H1 (cell line): ENCODE data around the gene POFUT2. TPM values are rescaled to one million over a fixed set of nuclear protein-coding genes. Genes with fewer than 3 reads are reported as not detected.

Source experiments
- CBX8 ChIP-seq: fragments of 300-800, 300-1000 bp; sonication (generic); IDR thresholded peaks from 2 replicates; pipeline ENCODE4 v1.7.1; 2016; ENCODE audit warnings: low read depth, low read length, borderline replicate concordance
- FOSL1 ChIP-seq: IDR thresholded peaks from 2 replicates; pipeline ENCODE4 v1.6.1; 2011; ENCODE audit warnings: mild to moderate bottlenecking, low read depth, low read length, moderate library complexity; ENCODE audit not compliant: insufficient read depth
- KDM1A ChIP-seq: fragments of 200-600, 300-600 bp; sonication (generic); IDR thresholded peaks from 2 replicates; pipeline ENCODE4 v1.7.1; 2016; ENCODE audit warnings: mild to moderate bottlenecking, low read length, borderline replicate concordance
- KDM5A ChIP-seq: fragments of 200-600 bp; IDR thresholded peaks from 2 replicates; pipeline ENCODE4 v1.7.1; 2012; ENCODE audit warnings: mild to moderate bottlenecking, low read length, inconsistent platforms, mixed read lengths
- POLR2AphosphoS5 ChIP-seq: IDR thresholded peaks from 2 replicates; pipeline ENCODE4 v1.6.1; 2011; ENCODE audit warnings: low read depth, low read length
- polyA plus RNA-seq, 7 experiments: library from polyadenylated mRNA; depleted of rRNA in 3 of 7; stranded (reverse) in 5 of 7; unstranded in 2 of 7; fragments of >200 nt in 5 of 7; fragments of 200-250 nt in 2 of 7; gene quantifications; 1 replicate in 5 of 7; 2 replicates in 1 of 7; 4 replicates in 1 of 7; pipeline versions ENCODE4 v1.2.1 to v1.2.3, GENCODE V29; 2011 to 2013; ENCODE audit warnings: missing spikeins in 2 of 7, mixed read lengths in 2 of 7
- total RNA-seq: library from RNA; stranded (reverse); fragmentation: NEBNext Ultra II Directional; extraction: Animal tissue kit (Norgen Biotek cat#: 25700); gene quantifications from 2 replicates; pipeline ENCODE4 v1.2.1, GENCODE V29; 2021

POFUT2 gene
- total and polyA plus RNA-seq, 2 of the 8 experiments (the other 6 are each of a cell fraction or from before 2014, with no cell fraction given), result 13.7 to 32.1 TPM

- TF ChIP-seq KDM1A (no peak), CBX8 (no peak), KDM5A (no peak), FOSL1 (no peak), POLR2AphosphoS5 (no peak)
Measured at GRCh38 chr21:45260191-45260825, 27.4 kb downstream of the POFUT2 start (continued).
